T-helper 17 cell (primary cell): ENCODE measurements around the gene CDK5RAP3. TPM values are rescaled to one million over a fixed set of nuclear protein-coding genes. Genes with fewer than 3 reads are reported as not detected.

Source experiments
- total RNA-seq, 4 donors: library from RNA in 2 of 4; stranded (reverse) in 2 of 4; gene quantifications; one replicate each; pipeline ENCODE4 v1.2.3 and lab custom pipeline; 2022 to 2026

Gene CDK5RAP3
- total RNA-seq, 2 donors from 2014 or later: 228 to 231 TPM

Other genes starting within 250 kb of the CDK5RAP3 start
- gene TBX21, start 237.9 kb upstream of the CDK5RAP3 start, total RNA-seq: 1 to 10 TPM; 7.9 to 8.8 TPM
- gene OSBPL7, start 149.3 kb upstream of the CDK5RAP3 start, total RNA-seq: 10 to 100 TPM; 52.4 to 59.6 TPM
- gene MRPL10, start 139.6 kb upstream of the CDK5RAP3 start, total RNA-seq: 10 to 100 TPM; 82.3 to 90.2 TPM
- gene LRRC46, start 139.4 kb upstream of the CDK5RAP3 start, total RNA-seq: under 1 TPM; 0.90 to 0.99 TPM
- 10 to 100 TPM; 21.4 to 27.1 TPM for gene SCRN2, start 129.8 kb upstream of the CDK5RAP3 start, total RNA-seq
- under 1 TPM; 0.20 to 0.21 TPM for gene SP6, start 120.0 kb upstream of the CDK5RAP3 start, total RNA-seq
- gene SP2, start 74.9 kb upstream of the CDK5RAP3 start, total RNA-seq: 10 to 100 TPM; 28.2 to 33.2 TPM
- 10 to 100 TPM in 1 of 2 donors, 1 to 10 TPM in 1; 7.1 to 10.5 TPM for gene PNPO, start 29.5 kb upstream of the CDK5RAP3 start, total RNA-seq
- not detected for gene PRR15L, start 13.2 kb upstream of the CDK5RAP3 start, total RNA-seq
- gene COPZ2, start 66.7 kb downstream of the CDK5RAP3 start, total RNA-seq: 1 to 10 TPM in 1 of 2 donors, not detected in 1; 1.0 TPM
- 10 to 100 TPM; 41.2 to 42.2 TPM for gene NFE2L1, start 77.2 kb downstream of the CDK5RAP3 start, total RNA-seq
- 10 to 100 TPM; 12.7 to 16.9 TPM for gene CBX1, start 130.4 kb downstream of the CDK5RAP3 start, total RNA-seq
- gene SNX11, start 136.7 kb downstream of the CDK5RAP3 start, total RNA-seq: 10 to 100 TPM; 12.8 to 13.2 TPM